Breast epithelium (tissue), 3 donors: ENCODE data around the gene CEP112.
A peak's percentile ranks its signal among the peaks of the same experiment; 100 is the strongest.

ENCODE experiments used
- POLR2A ChIP-seq: fragments of 450-650 bp; IDR thresholded peaks from one replicate; pipeline ENCODE4 v1.6.1; 2016; ENCODE audit warnings: antibody characterized with exemption, mild to moderate bottlenecking, moderate library complexity
- POLR2AphosphoS5 ChIP-seq, 3 donors: sonication (generic); formaldehyde crosslinking; IDR thresholded peaks; one replicate each; pipeline ENCODE4 v1.6.1; 2017; ENCODE audit warnings: antibody characterized with exemption in 3 of 3

GRCh38 chr17:65730711-65731169 lies 461.2 kb downstream of the CEP112 start:
- TF ChIP-seq POLR2A, result no peak
- TF ChIP-seq POLR2AphosphoS5 (IDR thresholded peaks at IDR 0.05), result peak in 1 of 3 donors; percentile 55
